Measurements from ENCODE around the gene FIS1. TPM values are rescaled to one million over a fixed set of nuclear protein-coding genes. Genes with fewer than 3 reads are reported as not detected.
"Not testable (repeated sequence)": the region's sequence is repeated elsewhere in the genome, so short reads cannot be mapped to it uniquely, and the experiment has no call there.

The FIS1 gene
- total RNA-seq, 1 donor from 2014 or later, result 266 TPM

DNA sequence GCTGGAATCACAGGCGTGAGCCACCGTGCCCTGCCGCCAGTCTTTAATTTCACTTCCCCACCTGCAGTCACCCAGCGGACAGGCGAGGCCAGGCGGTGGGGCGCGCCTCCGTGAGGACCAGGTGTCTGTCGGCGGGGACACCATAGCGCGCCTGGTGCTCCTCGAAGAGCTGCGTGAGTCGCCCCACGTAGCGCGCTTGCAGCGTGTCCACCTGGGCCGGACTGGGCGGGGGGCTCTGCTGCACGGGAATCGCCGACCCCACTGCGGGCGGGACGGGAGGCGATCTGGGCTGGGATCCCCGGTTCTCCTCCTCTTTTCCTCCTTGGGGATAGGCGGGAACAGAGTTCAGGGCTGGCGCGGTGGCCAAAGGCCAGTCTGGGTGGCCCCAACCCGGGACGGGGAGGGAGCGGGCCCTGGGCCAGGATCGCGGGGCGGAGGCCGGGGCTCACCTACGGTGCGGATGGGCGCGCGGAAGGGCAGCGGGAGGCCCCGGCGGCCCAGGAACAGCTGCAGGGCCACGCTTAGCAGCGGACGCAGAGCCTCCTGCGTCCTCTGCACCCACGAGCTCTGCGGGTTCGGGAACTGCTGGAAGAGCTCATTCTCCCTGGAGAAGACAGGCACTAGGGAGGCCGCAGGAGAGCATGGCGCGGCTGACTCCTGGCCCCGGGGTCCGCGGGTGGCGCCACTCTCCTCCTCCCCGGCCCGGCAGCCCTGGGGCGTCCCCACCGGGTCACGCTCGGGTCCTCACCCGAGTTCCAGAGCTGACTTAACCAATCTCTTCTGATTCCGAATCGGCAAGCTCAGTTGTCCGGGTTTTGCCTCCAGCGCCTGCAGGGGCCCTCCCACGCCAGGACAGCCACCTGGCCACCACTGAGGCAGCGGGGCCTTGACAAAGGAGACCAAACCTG is 42.9 kb downstream of the FIS1 start:
- TF ChIP-seq, protein P1, sequence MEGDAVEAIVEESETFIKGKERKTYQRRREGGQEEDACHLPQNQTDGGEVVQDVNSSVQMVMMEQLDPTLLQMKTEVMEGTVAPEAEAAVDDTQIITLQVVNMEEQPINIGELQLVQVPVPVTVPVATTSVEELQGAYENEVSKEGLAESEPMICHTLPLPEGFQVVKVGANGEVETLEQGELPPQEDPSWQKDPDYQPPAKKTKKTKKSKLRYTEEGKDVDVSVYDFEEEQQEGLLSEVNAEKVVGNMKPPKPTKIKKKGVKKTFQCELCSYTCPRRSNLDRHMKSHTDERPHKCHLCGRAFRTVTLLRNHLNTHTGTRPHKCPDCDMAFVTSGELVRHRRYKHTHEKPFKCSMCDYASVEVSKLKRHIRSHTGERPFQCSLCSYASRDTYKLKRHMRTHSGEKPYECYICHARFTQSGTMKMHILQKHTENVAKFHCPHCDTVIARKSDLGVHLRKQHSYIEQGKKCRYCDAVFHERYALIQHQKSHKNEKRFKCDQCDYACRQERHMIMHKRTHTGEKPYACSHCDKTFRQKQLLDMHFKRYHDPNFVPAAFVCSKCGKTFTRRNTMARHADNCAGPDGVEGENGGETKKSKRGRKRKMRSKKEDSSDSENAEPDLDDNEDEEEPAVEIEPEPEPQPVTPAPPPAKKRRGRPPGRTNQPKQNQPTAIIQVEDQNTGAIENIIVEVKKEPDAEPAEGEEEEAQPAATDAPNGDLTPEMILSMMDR (IDR thresholded peaks at IDR 0.05), result no peak
- Histone ChIP-seq H3K27ac (no peak overlapping the region), H3K4me1 (peaks cover 2 to 5% of the 10 kb centered on the region in 2 donors), H3K4me3 (peak overlapping the region in 1 of 2 donors; percentile 10), H3K9me3 (no peaks in the 10 kb centered on the region), H3K36me3 (peaks cover 0 to 8% of the 10 kb centered on the region in 2 donors), H3K27me3 (peaks cover 8% of the 10 kb centered on the region)
- no peak for DNase-seq (ENCODE audit: low spot score in 2 of 2)
- intact Hi-C loops (cut with DNase I), result no loop called here

DNA sequence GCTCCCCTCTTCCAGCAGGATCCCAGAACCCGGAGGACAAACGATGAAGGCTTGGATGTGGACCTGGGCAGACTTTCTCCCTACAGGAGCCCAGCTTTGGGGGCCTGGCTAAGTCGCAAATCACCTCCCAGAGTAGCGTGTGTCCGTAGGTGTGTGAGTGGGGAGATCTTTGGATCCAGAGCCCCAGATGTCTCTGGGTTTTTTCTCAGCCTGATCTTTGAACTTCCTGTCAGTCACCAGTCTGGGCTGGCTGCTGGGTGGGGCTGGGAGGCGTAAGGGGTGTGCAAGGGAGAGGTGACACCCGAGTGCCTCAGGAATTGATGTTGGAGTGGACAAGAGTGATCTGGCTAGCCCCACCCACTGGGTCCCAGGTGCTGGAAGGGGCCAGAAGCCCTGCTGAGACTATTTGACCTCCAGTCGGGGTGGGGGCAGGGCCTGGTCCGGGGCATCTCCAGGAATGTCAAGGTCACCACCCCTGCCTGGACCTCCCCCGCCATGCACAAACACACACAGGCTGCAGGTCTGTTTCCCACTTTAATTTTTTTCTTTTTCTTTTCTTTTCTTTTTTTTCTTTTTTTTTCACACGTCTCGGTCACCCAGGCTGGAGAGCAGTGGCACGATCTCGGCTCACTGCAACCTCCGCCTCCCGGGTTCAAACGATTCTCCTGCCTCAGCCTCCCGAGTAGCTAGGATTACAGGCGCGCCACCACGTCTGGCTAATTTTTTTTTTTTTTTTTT is 43.9 kb downstream of the FIS1 start, which contains the start of gene MOGAT3:
Gene MOGAT3, minus strand, starts transcription at position 175 of the 738 bp plus-strand sequence. CDS start 182 bp downstream, outside the sequence.
- H3K27me3 ChIP-seq, result peaks cover 8% of the 10 kb centered on the region
- no peak within 1 kb of the TSS for H3K27ac ChIP-seq
- H3K9me3 ChIP-seq, result no peaks in the 10 kb centered on the region
- H3K36me3 ChIP-seq, result no peaks in the 10 kb centered on the region
- TF ChIP-seq, protein P1 (IDR thresholded peaks at IDR 0.05), result no peak
- peaks cover 2 to 5% of the 10 kb centered on the region in 2 donors for H3K4me1 ChIP-seq
- no peak for DNase-seq (ENCODE audit: low spot score in 2 of 2)
- intact Hi-C loops (cut with DNase I), result no loop called here
- H3K4me3 ChIP-seq, result peak within 1 kb of the TSS in 1 of 2 donors; percentile 10

DNA sequence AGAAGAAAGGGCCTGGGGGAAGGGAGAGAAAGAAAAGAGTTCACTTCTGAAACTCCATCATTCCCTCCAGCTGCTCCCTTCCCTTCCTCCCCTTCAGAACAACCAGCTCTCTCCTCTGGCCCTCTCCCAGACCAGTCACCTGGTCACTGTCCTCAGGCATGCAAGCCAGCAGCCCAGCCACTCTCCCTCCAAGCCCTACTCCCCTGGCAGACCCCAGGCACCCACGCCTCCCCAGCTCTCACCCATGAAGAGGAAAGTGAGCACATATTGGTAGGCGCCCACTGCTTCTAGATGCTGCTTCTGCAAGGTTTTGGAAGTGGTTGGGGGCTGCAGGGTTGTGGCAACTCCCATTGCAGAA is 44.4 kb downstream of the FIS1 start:
- H3K4me3 ChIP-seq, result no peak overlapping the region
- H3K36me3 ChIP-seq, result no peaks in the 10 kb centered on the region
- TF ChIP-seq, protein P1 (IDR thresholded peaks at IDR 0.05), result no peak
- no peak for DNase-seq (ENCODE audit: low spot score in 2 of 2)
- H3K9me3 ChIP-seq, result no peaks in the 10 kb centered on the region
- intact Hi-C loops (cut with DNase I), result no loop called here
- H3K4me1 ChIP-seq, result peaks cover 2 to 5% of the 10 kb centered on the region in 2 donors
- H3K27ac ChIP-seq, result no peak overlapping the region
- H3K27me3 ChIP-seq, result peaks cover 8% of the 10 kb centered on the region

GRCh38 chr7:101199522-101199921 is 45.4 kb downstream of the FIS1 start:
- H3K4me1 ChIP-seq; H3K4me3 ChIP-seq; DNase-seq (ENCODE audit: low spot score in 2 of 2); H3K36me3 ChIP-seq; H3K27ac ChIP-seq; intact Hi-C loops (cut with DNase I); H3K27me3 ChIP-seq; H3K9me3 ChIP-seq: not testable (repeated sequence)

GRCh38 chr7:101198476-101198875 is 46.4 kb downstream of the FIS1 start:
- intact Hi-C loops (cut with DNase I), result no loop called here
- Histone ChIP-seq H3K4me1 (peaks cover 2 to 5% of the 10 kb centered on the region in 2 donors), H3K27ac (no peak overlapping the region), H3K36me3 (no peaks in the 10 kb centered on the region), H3K4me3 (no peak overlapping the region), H3K9me3 (no peaks in the 10 kb centered on the region), H3K27me3 (peaks cover 8% of the 10 kb centered on the region)
- TF ChIP-seq, protein P1 (IDR thresholded peaks at IDR 0.05), result no peak
- DNase-seq (ENCODE audit: low spot score in 2 of 2), result no peak

DNA sequence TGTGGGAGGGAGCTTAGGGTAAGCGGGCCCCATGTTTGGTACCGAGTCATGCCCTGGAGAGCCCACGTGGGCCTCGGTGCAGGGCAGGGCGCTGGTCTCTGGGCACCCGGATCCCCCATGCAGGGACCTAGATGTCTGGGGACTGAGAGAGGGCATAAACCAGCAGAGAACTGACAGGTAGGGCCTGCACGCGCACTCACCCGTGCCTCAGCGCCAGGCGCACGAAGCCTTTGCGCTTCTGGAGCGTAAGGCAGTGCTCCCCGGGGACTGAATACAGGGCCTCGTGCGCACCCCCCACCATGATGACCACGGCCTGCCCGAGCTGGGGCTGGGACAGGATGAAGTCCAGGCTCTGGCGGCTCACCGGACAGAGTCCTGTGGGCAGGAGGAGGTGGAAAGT is 46.9 kb downstream of the FIS1 start:
- TF ChIP-seq, protein P1 (IDR thresholded peaks at IDR 0.05), result no peak
- intact Hi-C loops (cut with DNase I), result no loop called here
- Histone ChIP-seq H3K4me3 (no peak overlapping the region), H3K27ac (no peak overlapping the region), H3K36me3 (no peaks in the 10 kb centered on the region), H3K9me3 (no peaks in the 10 kb centered on the region), H3K4me1 (peaks cover 2 to 5% of the 10 kb centered on the region in 2 donors), H3K27me3 (peaks cover 3% of the 10 kb centered on the region)
- no peak for DNase-seq (ENCODE audit: low spot score in 2 of 2)

All from ascending aorta (tissue), 2 donors.